WTC11 (cell line): Measurements from ENCODE around the gene FKBP1A. TPM values are rescaled to one million over a fixed set of nuclear protein-coding genes. Genes with fewer than 3 reads are reported as not detected.

Experiments
- ATAC-seq: fragments of 200-7000 bp; cut with Tn5 transposase; 2 replicates; pipeline ENCODE4 v1.10.0; 2021; ENCODE audit warnings: mild to moderate bottlenecking, moderate library complexity
- CTCF ChIA-PET: fragments of 300-600 bp; sonication (Branson Sonifier 250); formaldehyde crosslinking; loops from one replicate; lab custom pipeline; 2021; ENCODE audit warnings: antibody characterized with exemption; lab: Charles Lee
- POLR2A ChIA-PET: fragments of 350-600 bp; sonication (Branson Sonifier 250); formaldehyde crosslinking; loops from one replicate; lab custom pipeline; 2021; ENCODE audit warnings: antibody characterized with exemption; lab: Charles Lee
- DNase-seq: peaks from one replicate; pipeline ENCODE4 v3.0.0; 2021; ENCODE audit warnings: low spot score
- H3K27ac Mint-ChIP-seq: 2 replicates; pipeline ENCODE4 v1.8.0; 2021; ENCODE audit warnings: mixed read lengths
- H3K27me3 Mint-ChIP-seq: 2 replicates; pipeline ENCODE4 v1.8.0; 2021; ENCODE audit warnings: low read depth, mild to moderate bottlenecking, moderate library complexity, mixed read lengths
- H3K36me3 Mint-ChIP-seq: 2 replicates; pipeline ENCODE4 v1.8.0; 2021; ENCODE audit warnings: mixed read lengths
- H3K4me1 Mint-ChIP-seq: 2 replicates; pipeline ENCODE4 v1.8.0; 2022; ENCODE audit warnings: mixed read lengths
- H3K4me3 Mint-ChIP-seq: 2 replicates; pipeline ENCODE4 v1.8.0; 2021; ENCODE audit warnings: mild to moderate bottlenecking, moderate library complexity, mixed read lengths
- H3K9me3 Mint-ChIP-seq: 2 replicates; pipeline ENCODE4 v1.8.0; 2021; ENCODE audit warnings: mixed read lengths
- ATF1 ChIP-seq: sonication (generic); formaldehyde crosslinking; IDR thresholded peaks from 2 replicates; pipeline ENCODE4 v1.8.1; 2023; ENCODE audit warnings: mild to moderate bottlenecking, moderate library complexity, missing genetic modification reagents
- FOXP1 ChIP-seq: sonication (generic); formaldehyde crosslinking; IDR thresholded peaks from 2 replicates; pipeline ENCODE4 v1.8.0; 2022; ENCODE audit warnings: missing genetic modification reagents, mild to moderate bottlenecking, moderate library complexity, borderline replicate concordance
- FOXP4 ChIP-seq: sonication (generic); formaldehyde crosslinking; IDR thresholded peaks from 2 replicates; pipeline ENCODE4 v1.8.0; 2022; ENCODE audit warnings: mild to moderate bottlenecking, missing genetic modification reagents
- GABPB1 ChIP-seq: sonication (generic); formaldehyde crosslinking; IDR thresholded peaks from 2 replicates; pipeline ENCODE4 v1.8.1; 2023; ENCODE audit warnings: mild to moderate bottlenecking, missing genetic modification reagents
- GTF2I ChIP-seq: fragments of 250-450 bp; sonication (Bioruptor Pico); conservative IDR thresholded peaks from 2 replicates; pipeline ENCODE4 v1.4.0; 2021; ENCODE audit warnings: mild to moderate bottlenecking
- JUN ChIP-seq: sonication (generic); formaldehyde crosslinking; IDR thresholded peaks from 2 replicates; pipeline ENCODE4 v1.8.0; 2023; ENCODE audit warnings: mild to moderate bottlenecking, missing genetic modification reagents
- OVOL2 ChIP-seq: fragments of 250-450 bp; sonication (Bioruptor Pico); IDR thresholded peaks from 2 replicates; pipeline ENCODE4 v1.9.0; 2021; ENCODE audit warnings: mild to moderate bottlenecking, borderline replicate concordance
- SP1 ChIP-seq: sonication (generic); formaldehyde crosslinking; conservative IDR thresholded peaks from 2 replicates; pipeline ENCODE4 v1.8.1; 2022; ENCODE audit warnings: missing genetic modification reagents
- ZNF121 ChIP-seq: sonication (generic); formaldehyde crosslinking; IDR thresholded peaks from 2 replicates; pipeline ENCODE4 v1.8.0; 2023; ENCODE audit warnings: missing genetic modification reagents
- ZNF263 ChIP-seq: sonication (generic); formaldehyde crosslinking; IDR thresholded peaks from 2 replicates; pipeline ENCODE4 v1.8.1; 2022; ENCODE audit warnings: low read depth, mild to moderate bottlenecking, moderate library complexity, missing genetic modification reagents
- ZNF423 ChIP-seq: fragments of 250-450 bp; sonication (Bioruptor Pico); IDR thresholded peaks from 2 replicates; pipeline ENCODE4 v2.1.2; 2022; ENCODE audit warnings: mild to moderate bottlenecking, moderate library complexity
- ZSCAN18 ChIP-seq: fragments of 250-450 bp; sonication (Bioruptor Pico); IDR thresholded peaks from 2 replicates; pipeline ENCODE4 v2.1.2; 2022; ENCODE audit warnings: mild to moderate bottlenecking, moderate library complexity
- total RNA-seq: library from RNA; stranded (reverse); gene quantifications from 3 replicates; pipeline ENCODE4 v1.2.3, GENCODE V29; 2021
- TF ChIP-seq, protein P1 (sequence below): sonication (generic); formaldehyde crosslinking; IDR thresholded peaks from 2 replicates; pipeline ENCODE4 v1.8.1; 2023; ENCODE audit warnings: mild to moderate bottlenecking, missing genetic modification reagents, moderate library complexity
- TF ChIP-seq, protein P2 (sequence below): fragments of 250-450 bp; sonication (Bioruptor Pico); conservative IDR thresholded peaks from 2 replicates; pipeline ENCODE4 v1.9.0; 2021; ENCODE audit warnings: mild to moderate bottlenecking
- TF ChIP-seq, protein P3 (sequence below): sonication (generic); formaldehyde crosslinking; IDR thresholded peaks from 2 replicates; pipeline ENCODE4 v1.8.1; 2022; ENCODE audit warnings: mild to moderate bottlenecking, moderate library complexity, missing genetic modification reagents
- TF ChIP-seq, protein P4 (sequence below): sonication (generic); formaldehyde crosslinking; IDR thresholded peaks from 2 replicates; pipeline ENCODE4 v1.8.1; 2022; ENCODE audit warnings: low read depth, missing genetic modification reagents, borderline replicate concordance

Gene FKBP1A
- total RNA-seq, 1 experiment from 2014 or later = 218 TPM

GRCh38 chr20:1346315-1346969 lies 46.4 kb downstream of the FKBP1A start (continued):
- TF ChIP-seq GABPB1 = no peak
- no peak for TF ChIP-seq JUN

DNA sequence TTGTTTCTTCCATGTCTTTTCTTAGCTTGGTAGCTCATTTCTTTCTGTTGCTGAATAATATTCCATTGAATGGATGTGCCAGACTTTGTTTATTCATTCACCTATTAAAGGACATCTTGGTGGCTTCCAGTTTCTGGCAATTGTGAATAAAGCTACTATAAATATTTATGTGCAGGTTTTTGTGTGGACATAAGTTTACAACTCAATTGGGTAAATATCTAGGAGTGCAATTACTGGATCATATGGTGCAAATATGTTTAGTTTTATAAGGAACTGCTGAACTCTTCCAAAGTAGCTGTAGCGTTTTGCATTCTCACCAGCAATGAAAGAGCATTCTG lies 47.1 kb downstream of the FKBP1A start:
- peaks cover 27% of the 10 kb centered on the region for H3K9me3 Mint-ChIP-seq
- H3K4me1 Mint-ChIP-seq = no peaks in the 10 kb centered on the region
- TF ChIP-seq, protein P1, sequence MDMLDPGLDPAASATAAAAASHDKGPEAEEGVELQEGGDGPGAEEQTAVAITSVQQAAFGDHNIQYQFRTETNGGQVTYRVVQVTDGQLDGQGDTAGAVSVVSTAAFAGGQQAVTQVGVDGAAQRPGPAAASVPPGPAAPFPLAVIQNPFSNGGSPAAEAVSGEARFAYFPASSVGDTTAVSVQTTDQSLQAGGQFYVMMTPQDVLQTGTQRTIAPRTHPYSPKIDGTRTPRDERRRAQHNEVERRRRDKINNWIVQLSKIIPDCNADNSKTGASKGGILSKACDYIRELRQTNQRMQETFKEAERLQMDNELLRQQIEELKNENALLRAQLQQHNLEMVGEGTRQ = no peak
- TF ChIP-seq OVOL2 (CRISPR knock-in tag) = no peak
- no peak for TF ChIP-seq SP1 (CRISPR knock-in tag)
- TF ChIP-seq GTF2I (CRISPR knock-in tag) = no peak
- TF ChIP-seq FOXP4 (CRISPR knock-in tag) = no peak
- TF ChIP-seq FOXP1 (CRISPR knock-in tag) = no peak
- TF ChIP-seq, protein P2, sequence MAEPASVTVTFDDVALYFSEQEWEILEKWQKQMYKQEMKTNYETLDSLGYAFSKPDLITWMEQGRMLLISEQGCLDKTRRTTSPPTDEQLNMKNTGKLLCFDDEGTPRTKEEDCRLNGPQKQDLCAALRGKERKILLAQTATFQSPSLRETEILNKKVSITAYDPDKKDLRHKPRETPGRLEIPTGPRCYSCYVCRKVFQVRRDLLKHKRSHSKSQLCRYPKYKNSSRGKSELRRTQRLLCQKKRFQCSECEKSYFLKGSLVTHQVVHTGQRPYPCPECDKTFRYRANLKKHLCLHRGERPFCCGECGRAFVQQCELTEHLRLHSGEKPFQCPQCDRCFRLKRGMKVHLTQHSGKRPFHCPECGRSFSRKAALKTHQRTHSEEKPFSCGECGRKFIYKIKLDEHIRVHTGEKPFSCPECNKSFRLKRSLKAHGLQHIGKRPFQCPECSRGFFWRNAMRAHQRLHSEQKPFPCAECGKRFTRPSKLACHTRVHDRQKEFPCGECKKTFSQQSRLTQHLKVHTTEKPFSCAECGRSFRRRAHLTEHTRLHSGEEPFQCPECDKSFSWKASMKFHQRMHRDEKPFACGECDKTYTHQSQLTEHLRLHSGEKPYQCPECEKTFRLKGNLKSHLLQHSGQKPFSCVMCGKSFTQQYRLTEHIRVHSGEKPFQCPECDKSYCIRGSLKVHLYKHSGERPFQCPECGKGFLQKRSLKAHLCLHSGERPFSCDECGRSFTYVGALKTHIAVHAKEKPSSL (CRISPR knock-in tag) = no peak
- TF ChIP-seq, protein P3, sequence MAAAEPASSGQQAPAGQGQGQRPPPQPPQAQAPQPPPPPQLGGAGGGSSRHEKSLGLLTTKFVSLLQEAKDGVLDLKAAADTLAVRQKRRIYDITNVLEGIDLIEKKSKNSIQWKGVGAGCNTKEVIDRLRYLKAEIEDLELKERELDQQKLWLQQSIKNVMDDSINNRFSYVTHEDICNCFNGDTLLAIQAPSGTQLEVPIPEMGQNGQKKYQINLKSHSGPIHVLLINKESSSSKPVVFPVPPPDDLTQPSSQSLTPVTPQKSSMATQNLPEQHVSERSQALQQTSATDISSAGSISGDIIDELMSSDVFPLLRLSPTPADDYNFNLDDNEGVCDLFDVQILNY (CRISPR knock-in tag) = no peak
- TF ChIP-seq, protein P4, sequence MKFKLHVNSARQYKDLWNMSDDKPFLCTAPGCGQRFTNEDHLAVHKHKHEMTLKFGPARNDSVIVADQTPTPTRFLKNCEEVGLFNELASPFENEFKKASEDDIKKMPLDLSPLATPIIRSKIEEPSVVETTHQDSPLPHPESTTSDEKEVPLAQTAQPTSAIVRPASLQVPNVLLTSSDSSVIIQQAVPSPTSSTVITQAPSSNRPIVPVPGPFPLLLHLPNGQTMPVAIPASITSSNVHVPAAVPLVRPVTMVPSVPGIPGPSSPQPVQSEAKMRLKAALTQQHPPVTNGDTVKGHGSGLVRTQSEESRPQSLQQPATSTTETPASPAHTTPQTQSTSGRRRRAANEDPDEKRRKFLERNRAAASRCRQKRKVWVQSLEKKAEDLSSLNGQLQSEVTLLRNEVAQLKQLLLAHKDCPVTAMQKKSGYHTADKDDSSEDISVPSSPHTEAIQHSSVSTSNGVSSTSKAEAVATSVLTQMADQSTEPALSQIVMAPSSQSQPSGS (CRISPR knock-in tag) = no peak
- TF ChIP-seq ZNF423 (CRISPR knock-in tag) = no peak
- TF ChIP-seq ZNF263 (CRISPR knock-in tag) = no peak
- TF ChIP-seq ATF1 = no peak
- TF ChIP-seq ZSCAN18 (CRISPR knock-in tag) = no peak
- no peak for TF ChIP-seq ZNF121 (CRISPR knock-in tag)
- TF ChIP-seq, all 79 proteins: peak for 0
- Mint-ChIP-seq H3K27me3 (peaks cover 15% of the 10 kb centered on the region), H3K4me3 (no peak overlapping the region), H3K36me3 (peaks cover 16% of the 10 kb centered on the region), H3K27ac (no peak overlapping the region)
- POLR2A ChIA-PET = no interaction called here
- ATAC-seq (no peak), DNase-seq (no peak)
- CTCF ChIA-PET = interaction anchor here (1.1 kb wide), 1 partner anchor 158 kb away, joined by 5 read pairs; no protein-coding TSS in a partner anchor
